Measurements from ENCODE around the gene NRIP1. TPM values are rescaled to one million over a fixed set of nuclear protein-coding genes. Genes with fewer than 3 reads are reported as not detected.

The NRIP1 gene
- total RNA-seq, 1 donor from 2014 or later: 72.1 TPM

GRCh38 chr21:15028186-15028585 lies 36.6 kb downstream of the NRIP1 start:
- TF ChIP-seq CTCF (IDR thresholded peaks at IDR 0.05; ENCODE audit: unreplicated experiment): no peak
- no peak overlapping the region for H3K27ac Mint-ChIP-seq (ENCODE audit: unreplicated experiment)
- H3K9me3 Mint-ChIP-seq (ENCODE audit: unreplicated experiment): no peaks in the 10 kb centered on the region
- peaks cover 4% of the 10 kb centered on the region for H3K27me3 Mint-ChIP-seq (ENCODE audit: unreplicated experiment)
- H3K36me3 Mint-ChIP-seq (ENCODE audit: low read depth, unreplicated experiment): peaks cover 4% of the 10 kb centered on the region
- DNase-seq (ENCODE audit: low spot score): no peak
- H3K4me3 Mint-ChIP-seq (ENCODE audit: unreplicated experiment): no peak overlapping the region
- peaks cover 18% of the 10 kb centered on the region for H3K4me1 Mint-ChIP-seq (ENCODE audit: unreplicated experiment)

GRCh38 chr21:15027056-15027455 lies 37.7 kb downstream of the NRIP1 start:
- H3K9me3 Mint-ChIP-seq (ENCODE audit: unreplicated experiment): no peaks in the 10 kb centered on the region
- no peak for DNase-seq (ENCODE audit: low spot score)
- H3K27ac Mint-ChIP-seq (ENCODE audit: unreplicated experiment): no peak overlapping the region
- H3K4me3 Mint-ChIP-seq (ENCODE audit: unreplicated experiment): no peak overlapping the region
- TF ChIP-seq CTCF (IDR thresholded peaks at IDR 0.05; ENCODE audit: unreplicated experiment): no peak
- peaks cover 4% of the 10 kb centered on the region for H3K27me3 Mint-ChIP-seq (ENCODE audit: unreplicated experiment)
- H3K36me3 Mint-ChIP-seq (ENCODE audit: low read depth, unreplicated experiment): peaks cover 4% of the 10 kb centered on the region
- peaks cover 18% of the 10 kb centered on the region for H3K4me1 Mint-ChIP-seq (ENCODE audit: unreplicated experiment)

- peaks cover 18% of the 10 kb centered on the region for H3K4me1 Mint-ChIP-seq (ENCODE audit: unreplicated experiment)
- H3K36me3 Mint-ChIP-seq (ENCODE audit: low read depth, unreplicated experiment): peaks cover 4% of the 10 kb centered on the region
- no peaks in the 10 kb centered on the region for H3K9me3 Mint-ChIP-seq (ENCODE audit: unreplicated experiment)
- H3K27me3 Mint-ChIP-seq (ENCODE audit: unreplicated experiment): peaks cover 4% of the 10 kb centered on the region
- no peak for DNase-seq (ENCODE audit: low spot score)
- H3K27ac Mint-ChIP-seq (ENCODE audit: unreplicated experiment): no peak overlapping the region
- TF ChIP-seq CTCF (IDR thresholded peaks at IDR 0.05; ENCODE audit: unreplicated experiment): no peak
- H3K4me3 Mint-ChIP-seq (ENCODE audit: unreplicated experiment): no peak overlapping the region
These were observed 38.4 kb downstream of the NRIP1 start for GRCh38 chr21:15026370-15026769.

- no peak for TF ChIP-seq CTCF (IDR thresholded peaks at IDR 0.05; ENCODE audit: unreplicated experiment)
- peaks cover 6% of the 10 kb centered on the region for H3K4me1 Mint-ChIP-seq (ENCODE audit: unreplicated experiment)
- no peak overlapping the region for H3K27ac Mint-ChIP-seq (ENCODE audit: unreplicated experiment)
- DNase-seq (ENCODE audit: low spot score): no peak
- no peaks in the 10 kb centered on the region for H3K36me3 Mint-ChIP-seq (ENCODE audit: low read depth, unreplicated experiment)
- peaks cover 1% of the 10 kb centered on the region for H3K27me3 Mint-ChIP-seq (ENCODE audit: unreplicated experiment)
- H3K4me3 Mint-ChIP-seq (ENCODE audit: unreplicated experiment): no peak overlapping the region
- no peaks in the 10 kb centered on the region for H3K9me3 Mint-ChIP-seq (ENCODE audit: unreplicated experiment)
These were observed 41.0 kb downstream of the NRIP1 start for GRCh38 chr21:15023776-15024175.

- no peak overlapping the region for H3K27ac Mint-ChIP-seq (ENCODE audit: unreplicated experiment)
- no peak for TF ChIP-seq CTCF (IDR thresholded peaks at IDR 0.05; ENCODE audit: unreplicated experiment)
- peaks cover 8% of the 10 kb centered on the region for H3K4me1 Mint-ChIP-seq (ENCODE audit: unreplicated experiment)
- H3K9me3 Mint-ChIP-seq (ENCODE audit: unreplicated experiment): no peaks in the 10 kb centered on the region
- H3K27me3 Mint-ChIP-seq (ENCODE audit: unreplicated experiment): peaks cover 1% of the 10 kb centered on the region
- no peak overlapping the region for H3K4me3 Mint-ChIP-seq (ENCODE audit: unreplicated experiment)
- no peaks in the 10 kb centered on the region for H3K36me3 Mint-ChIP-seq (ENCODE audit: low read depth, unreplicated experiment)
- DNase-seq (ENCODE audit: low spot score): no peak
These were observed 42.1 kb downstream of the NRIP1 start for GRCh38 chr21:15022608-15023261.
